Ovary (tissue), 3 donors: ENCODE results near the gene DUT.

Source experiments
- CTCF ChIP-seq, 3 donors: fragments of 450-650 bp in 2 of 3; fragments of 200-600 bp in 1 of 3; IDR thresholded peaks; one replicate each; pipeline versions ENCODE4 v1.5.1 to v1.8.0; 2016 to 2022; ENCODE audit warnings: antibody characterized with exemption in 3 of 3, mild to moderate bottlenecking in 1 of 3
- POLR2A ChIP-seq: fragments of 450-650 bp; IDR thresholded peaks from one replicate; pipeline ENCODE4 v1.6.1; 2017; ENCODE audit warnings: antibody characterized with exemption, mild to moderate bottlenecking, moderate library complexity
- donor health status: DM: no; HTN: no; CAD: no.

- TF ChIP-seq CTCF (IDR thresholded peaks at IDR 0.05) = no peak
- TF ChIP-seq POLR2A = no peak
These were observed 38.8 kb upstream of the DUT start for GRCh38 chr15:48292458-48292857.
